Measurements from ENCODE around the gene JUNB. TPM values are rescaled to one million over a fixed set of nuclear protein-coding genes. Genes with fewer than 3 reads are reported as not detected.

Gene JUNB
- total and polyA plus RNA-seq, 10 of the 15 experiments (the other 5 are each of a cell fraction or from before 2014, with no cell fraction given), result 0.55 to 144 (median 68.3) TPM

DNA sequence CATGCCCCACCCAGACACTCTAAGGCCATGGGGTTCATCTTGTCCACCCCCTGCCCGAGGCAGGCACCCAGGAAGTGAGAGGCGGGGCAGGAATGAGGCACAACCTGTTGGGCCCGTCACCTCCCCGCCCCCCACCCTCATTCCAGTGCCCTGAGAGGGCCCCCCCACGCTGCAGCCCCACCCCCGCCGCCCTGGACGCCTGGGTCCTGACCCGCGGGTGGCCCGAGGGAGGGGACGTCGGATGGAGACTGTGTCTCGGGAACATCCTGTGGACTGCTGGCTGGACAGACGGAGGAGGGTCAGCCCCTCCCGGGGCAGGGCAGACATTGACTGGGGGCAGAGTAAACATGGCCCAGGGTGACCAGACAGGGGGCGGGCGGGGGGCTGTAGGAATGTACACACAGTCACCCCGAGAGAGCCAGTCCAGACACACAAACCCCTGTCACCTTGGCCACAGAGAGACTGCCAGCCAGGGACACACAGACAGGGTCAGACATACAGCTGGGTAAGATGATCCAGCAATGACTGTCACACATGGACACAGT is 7.4 kb upstream of the JUNB start:
- FAIRE-seq (no peak), DNase-seq (ENCODE audit: low read depth, low spot score) (no peak), ATAC-seq (no peak)
- Histone ChIP-seq H3K27ac (ENCODE audit: control insufficient read depth, insufficient read depth) (peak overlapping the region; percentile 97), H3K9ac (ENCODE audit: control insufficient read depth, insufficient read depth, low read length) (peak overlapping the region; percentile 65), H3K4me1 (ENCODE audit: control insufficient read depth, insufficient read depth, low read length) (peaks cover 78% of the 10 kb centered on the region), H3K36me3 (ENCODE audit: control insufficient read depth in 2 of 2, insufficient read depth in 2 of 2, low read length in 1 of 2) (no peaks in the 10 kb centered on the region), H2AFZ (ENCODE audit: control insufficient read depth, low read depth, low read length) (no peak overlapping the region; the same call in 1 of the 2 replicates), H4K20me1 (ENCODE audit: control insufficient read depth, insufficient read depth) (no peaks in the 10 kb centered on the region), H3K9me3 (replicated peaks; ENCODE audit: control insufficient read depth, insufficient read depth, low read length) (no peaks in the 10 kb centered on the region), H3K79me2 (ENCODE audit: control insufficient read depth, insufficient read depth, low read length) (peaks cover 13% of the 10 kb centered on the region), H3K27me3 (replicated peaks in 1 of 2; ENCODE audit: control insufficient read depth in 2 of 2, insufficient read depth in 2 of 2, low read length in 1 of 2) (no peaks in the 10 kb centered on the region), H3K4me3 (no peak overlapping the region; the same call in 1 of the 2 replicates), H3K4me2 (ENCODE audit: control insufficient read depth, insufficient read depth) (peak overlapping the region; percentile 77)
- intact Hi-C loops (cut with micrococcal nuclease; ENCODE audit: unreplicated experiment), result loop anchor here (5.0 to 10.0 kb wide), 2 partner anchors 172 to 1689 kb away; partner anchors contain the start of genes ZNF490 and ZNF791
- ChIA-PET SMC1A (ENCODE audit: uncharacterized antibody, unreplicated experiment) (interaction anchor here (8.4 kb wide), 1 partner anchor 12 kb away, joined by 240 read pairs; the partner anchor contains the start of gene JUNB), POLR2A (interaction anchor here (9.3 kb wide), 1 partner anchor 10 kb away, joined by 303 read pairs; the partner anchor contains the start of gene JUNB), RAD21 (ENCODE audit: unreplicated experiment) (interaction anchor here (2.7 kb wide), 1 partner anchor 12 kb away, joined by 23 read pairs; no protein-coding TSS in a partner anchor), CTCF (interaction anchor here (12.1 kb wide), 1 partner anchor 12 kb away, joined by 537 read pairs; the partner anchor contains the start of gene JUNB)
- BruUV-seq (replicated peaks), result no TSS peak
- 9% methylated on average over 17 of the region's 19 CpGs for WGBS (ENCODE audit: insufficient coverage, insufficient replicate concordance, low lambda C conversion rate, missing lambda C conversion rate)
- in situ Hi-C loops (cut with MboI), result no loop called here
- TF ChIP-seq MXI1 (IDR thresholded peaks at IDR 0.05; ENCODE audit: low read depth, low read length), result no peak
- peak; percentile 3 for TF ChIP-seq POLR2AphosphoS5 (IDR thresholded peaks at IDR 0.05; ENCODE audit: low read length)

DNA sequence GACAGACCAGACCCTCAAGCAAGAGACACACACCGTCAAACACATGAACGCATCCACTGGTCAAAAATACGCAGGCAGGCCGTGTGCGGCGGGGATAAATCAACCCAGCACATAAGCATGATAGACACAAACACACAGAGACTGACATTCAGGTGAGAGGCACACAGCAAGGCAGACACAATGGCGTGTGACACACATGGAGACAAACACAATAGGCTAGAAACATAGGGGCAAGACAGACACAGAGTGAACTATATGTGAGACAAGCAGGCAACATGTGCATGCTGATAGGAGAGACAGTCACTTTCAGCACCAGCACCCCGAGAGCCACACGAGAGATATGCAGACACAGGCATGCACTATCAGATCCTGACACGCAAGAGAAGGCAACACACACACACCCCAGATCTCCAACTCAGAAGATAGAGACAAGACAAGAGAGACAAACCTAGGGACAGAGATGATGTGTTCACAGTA is 6.9 kb upstream of the JUNB start:
- Histone ChIP-seq H3K27me3 (replicated peaks in 1 of 2; ENCODE audit: control insufficient read depth in 2 of 2, insufficient read depth in 2 of 2, low read length in 1 of 2) (no peaks in the 10 kb centered on the region), H4K20me1 (ENCODE audit: control insufficient read depth, insufficient read depth) (no peaks in the 10 kb centered on the region), H3K4me1 (ENCODE audit: control insufficient read depth, insufficient read depth, low read length) (peaks cover 73% of the 10 kb centered on the region), H3K36me3 (ENCODE audit: control insufficient read depth in 2 of 2, insufficient read depth in 2 of 2, low read length in 1 of 2) (no peaks in the 10 kb centered on the region), H2AFZ (ENCODE audit: control insufficient read depth, low read depth, low read length) (no peak overlapping the region; the same call in 1 of the 2 replicates), H3K27ac (ENCODE audit: control insufficient read depth, insufficient read depth) (peak overlapping the region; percentile 97), H3K9me3 (replicated peaks; ENCODE audit: control insufficient read depth, insufficient read depth, low read length) (no peaks in the 10 kb centered on the region), H3K4me2 (ENCODE audit: control insufficient read depth, insufficient read depth) (peak overlapping the region; percentile 77), H3K9ac (ENCODE audit: control insufficient read depth, insufficient read depth, low read length) (0 out of 2 replicates have a peak overlapping the region, but pooled peaks have one; percentile 21), H3K79me2 (ENCODE audit: control insufficient read depth, insufficient read depth, low read length) (peaks cover 15% of the 10 kb centered on the region), H3K4me3 (no peak overlapping the region)
- ChIA-PET POLR2A (no interaction called here), CTCF (no interaction called here), RAD21 (ENCODE audit: unreplicated experiment) (interaction anchor here (2.7 kb wide), 1 partner anchor 12 kb away, joined by 23 read pairs; no protein-coding TSS in a partner anchor), SMC1A (ENCODE audit: uncharacterized antibody, unreplicated experiment) (no interaction called here)
- ATAC-seq (no peak), FAIRE-seq (no peak), DNase-seq (ENCODE audit: low read depth, low spot score) (no peak)
- intact Hi-C loops (cut with micrococcal nuclease; ENCODE audit: unreplicated experiment), result loop anchor here (5.0 to 10.0 kb wide), 2 partner anchors 172 to 1690 kb away; partner anchors contain the start of genes ZNF490 and ZNF791
- no TSS peak for BruUV-seq (replicated peaks)
- in situ Hi-C loops (cut with MboI), result no loop called here
- TF ChIP-seq, protein P1, sequence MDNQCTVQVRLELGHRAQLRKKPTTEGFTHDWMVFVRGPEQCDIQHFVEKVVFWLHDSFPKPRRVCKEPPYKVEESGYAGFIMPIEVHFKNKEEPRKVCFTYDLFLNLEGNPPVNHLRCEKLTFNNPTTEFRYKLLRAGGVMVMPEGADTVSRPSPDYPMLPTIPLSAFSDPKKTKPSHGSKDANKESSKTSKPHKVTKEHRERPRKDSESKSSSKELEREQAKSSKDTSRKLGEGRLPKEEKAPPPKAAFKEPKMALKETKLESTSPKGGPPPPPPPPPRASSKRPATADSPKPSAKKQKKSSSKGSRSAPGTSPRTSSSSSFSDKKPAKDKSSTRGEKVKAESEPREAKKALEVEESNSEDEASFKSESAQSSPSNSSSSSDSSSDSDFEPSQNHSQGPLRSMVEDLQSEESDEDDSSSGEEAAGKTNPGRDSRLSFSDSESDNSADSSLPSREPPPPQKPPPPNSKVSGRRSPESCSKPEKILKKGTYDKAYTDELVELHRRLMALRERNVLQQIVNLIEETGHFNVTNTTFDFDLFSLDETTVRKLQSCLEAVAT (IDR thresholded peaks at IDR 0.05), result peak; percentile 89
- TF ChIP-seq, protein P2, sequence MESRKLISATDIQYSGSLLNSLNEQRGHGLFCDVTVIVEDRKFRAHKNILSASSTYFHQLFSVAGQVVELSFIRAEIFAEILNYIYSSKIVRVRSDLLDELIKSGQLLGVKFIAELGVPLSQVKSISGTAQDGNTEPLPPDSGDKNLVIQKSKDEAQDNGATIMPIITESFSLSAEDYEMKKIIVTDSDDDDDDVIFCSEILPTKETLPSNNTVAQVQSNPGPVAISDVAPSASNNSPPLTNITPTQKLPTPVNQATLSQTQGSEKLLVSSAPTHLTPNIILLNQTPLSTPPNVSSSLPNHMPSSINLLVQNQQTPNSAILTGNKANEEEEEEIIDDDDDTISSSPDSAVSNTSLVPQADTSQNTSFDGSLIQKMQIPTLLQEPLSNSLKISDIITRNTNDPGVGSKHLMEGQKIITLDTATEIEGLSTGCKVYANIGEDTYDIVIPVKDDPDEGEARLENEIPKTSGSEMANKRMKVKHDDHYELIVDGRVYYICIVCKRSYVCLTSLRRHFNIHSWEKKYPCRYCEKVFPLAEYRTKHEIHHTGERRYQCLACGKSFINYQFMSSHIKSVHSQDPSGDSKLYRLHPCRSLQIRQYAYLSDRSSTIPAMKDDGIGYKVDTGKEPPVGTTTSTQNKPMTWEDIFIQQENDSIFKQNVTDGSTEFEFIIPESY (IDR thresholded peaks at IDR 0.05), result 0 out of 2 replicates have a peak, but pooled peaks have one; percentile 16
- TF ChIP-seq SIX5 (IDR thresholded peaks at IDR 0.05; ENCODE audit: low read depth, low read length, severe bottlenecking) (no peak), STAT1 (conservative IDR thresholded peaks at IDR 0.05) (no peak), NFYB (IDR thresholded peaks at IDR 0.05; ENCODE audit: insufficient read depth, low read depth, low read length) (no peak), POLR2A (IDR thresholded peaks at IDR 0.05; ENCODE audit: low read depth, low read length) (0 out of 2 replicates have a peak, but pooled peaks have one; percentile 23), CHD2 (IDR thresholded peaks at IDR 0.05; ENCODE audit: borderline replicate concordance, low read depth, low read length) (0 out of 2 replicates have a peak, but pooled peaks have one; percentile 4)
- TF ChIP-seq, protein P3, sequence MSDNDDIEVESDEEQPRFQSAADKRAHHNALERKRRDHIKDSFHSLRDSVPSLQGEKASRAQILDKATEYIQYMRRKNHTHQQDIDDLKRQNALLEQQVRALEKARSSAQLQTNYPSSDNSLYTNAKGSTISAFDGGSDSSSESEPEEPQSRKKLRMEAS (IDR thresholded peaks at IDR 0.05; ENCODE audit: low read depth, low read length), result 0 out of 2 replicates have a peak, but pooled peaks have one; percentile 45
- TF ChIP-seq, protein P4, sequence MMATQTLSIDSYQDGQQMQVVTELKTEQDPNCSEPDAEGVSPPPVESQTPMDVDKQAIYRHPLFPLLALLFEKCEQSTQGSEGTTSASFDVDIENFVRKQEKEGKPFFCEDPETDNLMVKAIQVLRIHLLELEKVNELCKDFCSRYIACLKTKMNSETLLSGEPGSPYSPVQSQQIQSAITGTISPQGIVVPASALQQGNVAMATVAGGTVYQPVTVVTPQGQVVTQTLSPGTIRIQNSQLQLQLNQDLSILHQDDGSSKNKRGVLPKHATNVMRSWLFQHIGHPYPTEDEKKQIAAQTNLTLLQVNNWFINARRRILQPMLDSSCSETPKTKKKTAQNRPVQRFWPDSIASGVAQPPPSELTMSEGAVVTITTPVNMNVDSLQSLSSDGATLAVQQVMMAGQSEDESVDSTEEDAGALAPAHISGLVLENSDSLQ (IDR thresholded peaks at IDR 0.05), result peak; percentile 24; the same call in 1 of the 2 replicates
- 14% methylated on average over 10 of the region's 10 CpGs for WGBS (ENCODE audit: insufficient coverage, insufficient replicate concordance, low lambda C conversion rate, missing lambda C conversion rate)

Measured in GM12878 (cell line).